Glutamatergic neuron (in vitro differentiated cells): Measurements from ENCODE around the gene LHFPL6. TPM values are rescaled to one million over a fixed set of nuclear protein-coding genes. Genes with fewer than 3 reads are reported as not detected.

ENCODE experiments used
- DNase-seq: peaks from one replicate; pipeline ENCODE4 v3.0.0; 2022
- H3K27ac Mint-ChIP-seq: one replicate; pipeline ENCODE4 v1.8.0; 2020; ENCODE audit warnings: mild to moderate bottlenecking, mixed read lengths, inconsistent platforms; ENCODE audit not compliant: unreplicated experiment
- H3K27me3 Mint-ChIP-seq: one replicate; pipeline ENCODE4 v1.8.0; 2020; ENCODE audit warnings: mild to moderate bottlenecking, moderate library complexity, mixed read lengths, inconsistent platforms; ENCODE audit not compliant: unreplicated experiment
- H3K36me3 Mint-ChIP-seq: one replicate; pipeline ENCODE4 v1.8.0; 2020; ENCODE audit warnings: mild to moderate bottlenecking, mixed read lengths, inconsistent platforms; ENCODE audit not compliant: unreplicated experiment
- H3K4me1 Mint-ChIP-seq: one replicate; pipeline ENCODE4 v1.8.0; 2020; ENCODE audit warnings: mild to moderate bottlenecking, low read depth, mixed read lengths, inconsistent platforms; ENCODE audit not compliant: unreplicated experiment
- H3K4me3 Mint-ChIP-seq: one replicate; pipeline ENCODE4 v1.8.0; 2020; ENCODE audit warnings: mild to moderate bottlenecking, mixed read lengths, inconsistent platforms; ENCODE audit not compliant: unreplicated experiment
- H3K9me3 Mint-ChIP-seq: one replicate; pipeline ENCODE4 v1.8.0; 2020; ENCODE audit warnings: mild to moderate bottlenecking, moderate library complexity, mixed read lengths, inconsistent platforms; ENCODE audit not compliant: unreplicated experiment
- CTCF ChIP-seq: fragments of 200-600 bp; sonication (generic); IDR thresholded peaks from one replicate; pipeline ENCODE4 v1.5.0; 2021; ENCODE audit not compliant: partially characterized antibody, unreplicated experiment
- total RNA-seq: library from RNA; stranded (reverse); fragmentation: NEBNext Ultra II Directional; extraction: Animal tissue kit (Norgen Biotek cat#: 25700); gene quantifications from one replicate; pipeline ENCODE4 v1.2.1, GENCODE V29; 2021; ENCODE audit not compliant: unreplicated experiment

LHFPL6 gene
- total RNA-seq, 1 donor from 2014 or later: 1.7 TPM

- no peak for DNase-seq
- no peaks in the 10 kb centered on the region for H3K27me3 Mint-ChIP-seq
- TF ChIP-seq CTCF: no peak
- no peaks in the 10 kb centered on the region for H3K9me3 Mint-ChIP-seq
- H3K27ac Mint-ChIP-seq: no peak overlapping the region
- H3K4me3 Mint-ChIP-seq: no peak overlapping the region
- H3K36me3 Mint-ChIP-seq: no peaks in the 10 kb centered on the region
- H3K4me1 Mint-ChIP-seq: peaks cover 7% of the 10 kb centered on the region
Observed at GRCh38 chr13:39451860-39452301, 151.1 kb downstream of the LHFPL6 start.

- Mint-ChIP-seq H3K4me3 (no peak overlapping the region), H3K4me1 (peaks cover 7% of the 10 kb centered on the region), H3K27me3 (no peaks in the 10 kb centered on the region), H3K9me3 (no peaks in the 10 kb centered on the region), H3K36me3 (no peaks in the 10 kb centered on the region), H3K27ac (no peak overlapping the region)
- no peak for DNase-seq
- no peak for TF ChIP-seq CTCF
Observed at GRCh38 chr13:39451301-39451700, 151.7 kb downstream of the LHFPL6 start.

GRCh38 chr13:39450176-39450575, 152.8 kb downstream of the LHFPL6 start:
- Mint-ChIP-seq H3K4me1 (peaks cover 7% of the 10 kb centered on the region), H3K9me3 (no peaks in the 10 kb centered on the region), H3K4me3 (no peak overlapping the region), H3K27ac (no peak overlapping the region), H3K36me3 (no peaks in the 10 kb centered on the region), H3K27me3 (no peaks in the 10 kb centered on the region)
- no peak for DNase-seq
- no peak for TF ChIP-seq CTCF

- H3K27me3 Mint-ChIP-seq: no peaks in the 10 kb centered on the region
- no peak overlapping the region for H3K4me3 Mint-ChIP-seq
- H3K27ac Mint-ChIP-seq: no peak overlapping the region
- no peaks in the 10 kb centered on the region for H3K36me3 Mint-ChIP-seq
- no peak for TF ChIP-seq CTCF
- no peaks in the 10 kb centered on the region for H3K9me3 Mint-ChIP-seq
- H3K4me1 Mint-ChIP-seq: peaks cover 7% of the 10 kb centered on the region
- no peak for DNase-seq
Observed at GRCh38 chr13:39448834-39449233, 154.2 kb downstream of the LHFPL6 start.

- no peak overlapping the region for H3K27ac Mint-ChIP-seq
- H3K4me3 Mint-ChIP-seq: no peak overlapping the region
- no peaks in the 10 kb centered on the region for H3K27me3 Mint-ChIP-seq
- DNase-seq: no peak
- no peaks in the 10 kb centered on the region for H3K9me3 Mint-ChIP-seq
- no peaks in the 10 kb centered on the region for H3K4me1 Mint-ChIP-seq
- no peak for TF ChIP-seq CTCF
- no peaks in the 10 kb centered on the region for H3K36me3 Mint-ChIP-seq
Observed at GRCh38 chr13:39446865-39447264, 156.1 kb downstream of the LHFPL6 start.
